Astrocyte of the cerebellum (primary cell): ENCODE measurements around the gene NPNT.

ENCODE experiments used
- DNase-seq: peaks from one replicate; pipeline ENCODE4 v3.0.0-alpha.2; 2011; ENCODE audit warnings: low read depth
- H3K4me3 ChIP-seq: 2 replicates; pipeline ENCODE4 v1.5.1; 2011; ENCODE audit warnings: mild to moderate bottlenecking, low read depth, low read length, moderate library complexity
- in situ Hi-C: cut with HindIII; loops from 2 replicates; pipeline ENCODE4 v1.10.0; 2017; ENCODE audit warnings: low sequenced_read_pairs
- TF ChIP-seq, protein P1 (sequence below): IDR thresholded peaks from 2 replicates; pipeline ENCODE4 v1.5.1; 2012; ENCODE audit warnings: low read length, low read depth, moderate library complexity, mild to moderate bottlenecking; ENCODE audit errors: missing control alignments

Gene NPNT

DNA sequence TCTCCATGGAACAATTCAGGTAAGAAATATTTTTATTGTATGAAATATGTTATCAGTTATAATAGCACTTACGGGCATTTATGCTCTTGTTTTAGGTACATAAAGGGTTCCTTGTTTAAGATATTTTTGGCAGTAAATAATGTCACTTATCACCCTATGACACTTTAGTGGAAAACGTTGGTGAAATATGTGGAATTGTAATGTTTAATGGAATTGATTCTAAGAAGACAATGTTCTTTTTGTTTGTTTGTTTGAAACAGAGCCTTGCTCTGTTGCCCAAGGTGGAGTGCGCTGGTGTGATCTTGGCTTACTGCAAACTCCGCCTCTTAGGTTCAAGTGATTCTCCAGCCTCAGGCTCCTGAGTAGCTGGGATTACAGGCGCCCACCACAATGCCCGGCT is 17.4 kb downstream of the NPNT start:
- H3K4me3 ChIP-seq = no peak overlapping the region
- in situ Hi-C loops = no loop called here
- TF ChIP-seq, protein P1, sequence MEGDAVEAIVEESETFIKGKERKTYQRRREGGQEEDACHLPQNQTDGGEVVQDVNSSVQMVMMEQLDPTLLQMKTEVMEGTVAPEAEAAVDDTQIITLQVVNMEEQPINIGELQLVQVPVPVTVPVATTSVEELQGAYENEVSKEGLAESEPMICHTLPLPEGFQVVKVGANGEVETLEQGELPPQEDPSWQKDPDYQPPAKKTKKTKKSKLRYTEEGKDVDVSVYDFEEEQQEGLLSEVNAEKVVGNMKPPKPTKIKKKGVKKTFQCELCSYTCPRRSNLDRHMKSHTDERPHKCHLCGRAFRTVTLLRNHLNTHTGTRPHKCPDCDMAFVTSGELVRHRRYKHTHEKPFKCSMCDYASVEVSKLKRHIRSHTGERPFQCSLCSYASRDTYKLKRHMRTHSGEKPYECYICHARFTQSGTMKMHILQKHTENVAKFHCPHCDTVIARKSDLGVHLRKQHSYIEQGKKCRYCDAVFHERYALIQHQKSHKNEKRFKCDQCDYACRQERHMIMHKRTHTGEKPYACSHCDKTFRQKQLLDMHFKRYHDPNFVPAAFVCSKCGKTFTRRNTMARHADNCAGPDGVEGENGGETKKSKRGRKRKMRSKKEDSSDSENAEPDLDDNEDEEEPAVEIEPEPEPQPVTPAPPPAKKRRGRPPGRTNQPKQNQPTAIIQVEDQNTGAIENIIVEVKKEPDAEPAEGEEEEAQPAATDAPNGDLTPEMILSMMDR = no peak
- no peak for DNase-seq

DNA sequence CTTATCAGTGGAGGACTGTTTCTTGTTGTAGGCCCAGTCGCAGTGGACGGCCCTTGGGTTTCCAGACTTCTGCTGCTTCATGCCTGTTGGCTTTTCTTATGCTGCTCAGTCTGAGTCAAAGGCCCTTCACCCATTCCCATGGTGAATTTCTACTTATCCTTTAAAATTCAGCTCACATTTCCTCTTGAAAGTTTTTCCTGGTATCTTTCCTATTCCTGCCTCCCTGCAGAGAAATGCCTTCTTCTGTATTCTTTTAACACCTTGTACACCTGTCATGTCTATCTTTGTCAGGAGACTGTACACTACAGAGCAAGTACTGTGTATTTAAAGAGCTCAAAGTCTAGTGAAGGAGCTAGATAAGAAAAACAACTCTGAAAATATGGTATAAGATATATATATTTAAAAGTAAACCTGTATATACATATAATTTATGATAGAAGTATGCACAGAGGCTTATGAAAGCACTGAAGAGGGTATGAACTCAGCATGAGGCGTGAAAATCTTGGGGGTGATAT is 22.0 kb downstream of the NPNT start:
- in situ Hi-C loops = no loop called here
- no peak overlapping the region for H3K4me3 ChIP-seq
- DNase-seq = no peak
- TF ChIP-seq, protein P1 = no peak

DNA sequence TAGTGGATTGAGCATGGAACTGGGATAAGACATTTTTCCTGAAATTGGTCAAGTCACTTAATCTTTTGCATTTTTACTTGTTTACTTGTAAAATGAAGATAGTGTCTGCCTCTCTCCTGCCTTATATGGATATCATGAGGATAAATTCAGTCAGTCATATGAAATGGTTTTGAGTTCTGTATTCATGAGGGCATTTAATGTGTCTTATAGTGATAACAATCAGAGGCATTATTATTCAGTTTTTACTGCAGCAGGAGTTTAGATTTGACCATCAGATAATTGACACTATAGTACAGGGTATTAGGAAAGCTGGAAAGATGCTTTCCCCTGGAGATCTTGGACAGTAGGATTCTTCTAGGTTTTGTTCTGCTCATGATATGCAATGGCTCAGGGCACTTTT is 26.0 kb downstream of the NPNT start:
- TF ChIP-seq, protein P1 = no peak
- no peak overlapping the region for H3K4me3 ChIP-seq
- no peak for DNase-seq
- in situ Hi-C loops = no loop called here

DNA sequence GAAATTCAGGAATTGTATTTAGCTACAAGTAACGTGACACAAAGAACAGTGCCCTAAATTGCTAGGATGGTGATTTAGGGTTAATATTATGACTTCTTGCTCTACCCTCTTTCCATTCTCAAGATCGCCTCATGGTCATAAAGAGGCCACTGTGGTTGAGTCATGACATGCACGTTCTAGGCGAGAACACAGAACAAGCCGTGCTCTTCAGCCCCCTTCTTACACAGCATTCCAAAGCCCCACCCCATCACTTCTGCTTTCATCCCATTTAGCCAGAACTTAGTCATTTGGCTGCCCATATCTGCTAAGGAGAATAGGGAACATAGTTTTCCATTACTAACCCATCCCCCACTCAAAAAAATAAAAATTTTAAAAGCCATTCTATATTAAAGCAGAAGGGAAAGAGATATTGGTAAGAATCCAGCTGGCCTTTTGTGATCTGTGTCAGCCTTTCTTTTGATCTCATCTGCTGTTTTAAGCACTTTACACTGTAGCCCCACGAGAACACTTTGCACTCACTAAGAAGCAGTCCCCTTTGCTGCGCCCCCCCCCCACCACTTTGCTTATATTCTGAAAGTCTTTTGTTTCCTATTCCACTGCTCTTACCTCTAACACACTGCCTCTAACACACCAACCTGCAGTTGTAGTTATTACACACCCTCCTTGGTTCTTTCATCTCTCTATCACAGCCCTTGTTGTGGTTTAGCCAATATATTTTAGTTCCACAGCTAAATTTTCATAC is 28.4 kb downstream of the NPNT start:
- in situ Hi-C loops = no loop called here
- TF ChIP-seq, protein P1 = no peak
- DNase-seq = no peak
- no peak overlapping the region for H3K4me3 ChIP-seq

DNA sequence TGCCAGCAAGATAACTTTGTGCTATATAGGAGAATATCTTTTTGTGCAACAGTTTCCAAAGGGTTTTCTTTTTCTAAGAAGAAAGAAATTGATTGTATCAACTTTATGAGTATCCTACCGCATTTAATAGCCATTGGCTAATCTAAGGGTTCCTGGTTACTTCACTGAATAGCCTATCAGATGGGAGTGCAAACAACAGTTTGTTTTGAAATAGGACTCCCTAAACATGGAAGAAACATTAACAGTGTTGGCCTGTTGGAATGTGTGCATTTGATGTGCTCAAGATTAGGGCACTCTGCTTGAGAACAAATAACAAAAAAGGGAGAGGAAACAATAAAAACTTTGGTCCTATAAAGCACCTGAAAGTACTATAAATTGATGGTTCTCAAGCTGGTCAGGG is 29.1 kb downstream of the NPNT start:
- no peak for DNase-seq
- TF ChIP-seq, protein P1 = no peak
- in situ Hi-C loops = no loop called here
- H3K4me3 ChIP-seq = no peak overlapping the region

DNA sequence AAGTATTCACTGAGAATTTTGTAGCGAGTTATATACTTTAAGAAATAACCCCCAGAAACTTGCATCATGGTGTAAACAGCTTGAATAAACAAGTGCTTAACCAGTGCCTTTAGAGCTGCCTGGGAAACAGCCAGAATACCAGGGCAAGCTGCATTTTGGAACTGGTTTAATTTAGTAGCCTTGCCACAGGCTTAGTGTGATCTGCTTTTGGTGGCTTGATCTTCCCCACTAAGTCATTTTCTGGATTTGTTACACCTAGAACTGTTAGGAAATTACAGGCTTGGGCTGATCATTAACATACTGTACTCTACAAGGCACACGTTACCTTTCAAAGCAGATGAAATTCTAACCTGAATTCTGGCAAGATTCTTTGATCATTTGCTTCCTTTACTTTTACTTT is 35.4 kb downstream of the NPNT start:
- no peak for DNase-seq
- H3K4me3 ChIP-seq = no peak overlapping the region
- in situ Hi-C loops = no loop called here
- TF ChIP-seq, protein P1 = no peak
